ENCODE data around the gene PHC2.

PHC2 gene

DNA sequence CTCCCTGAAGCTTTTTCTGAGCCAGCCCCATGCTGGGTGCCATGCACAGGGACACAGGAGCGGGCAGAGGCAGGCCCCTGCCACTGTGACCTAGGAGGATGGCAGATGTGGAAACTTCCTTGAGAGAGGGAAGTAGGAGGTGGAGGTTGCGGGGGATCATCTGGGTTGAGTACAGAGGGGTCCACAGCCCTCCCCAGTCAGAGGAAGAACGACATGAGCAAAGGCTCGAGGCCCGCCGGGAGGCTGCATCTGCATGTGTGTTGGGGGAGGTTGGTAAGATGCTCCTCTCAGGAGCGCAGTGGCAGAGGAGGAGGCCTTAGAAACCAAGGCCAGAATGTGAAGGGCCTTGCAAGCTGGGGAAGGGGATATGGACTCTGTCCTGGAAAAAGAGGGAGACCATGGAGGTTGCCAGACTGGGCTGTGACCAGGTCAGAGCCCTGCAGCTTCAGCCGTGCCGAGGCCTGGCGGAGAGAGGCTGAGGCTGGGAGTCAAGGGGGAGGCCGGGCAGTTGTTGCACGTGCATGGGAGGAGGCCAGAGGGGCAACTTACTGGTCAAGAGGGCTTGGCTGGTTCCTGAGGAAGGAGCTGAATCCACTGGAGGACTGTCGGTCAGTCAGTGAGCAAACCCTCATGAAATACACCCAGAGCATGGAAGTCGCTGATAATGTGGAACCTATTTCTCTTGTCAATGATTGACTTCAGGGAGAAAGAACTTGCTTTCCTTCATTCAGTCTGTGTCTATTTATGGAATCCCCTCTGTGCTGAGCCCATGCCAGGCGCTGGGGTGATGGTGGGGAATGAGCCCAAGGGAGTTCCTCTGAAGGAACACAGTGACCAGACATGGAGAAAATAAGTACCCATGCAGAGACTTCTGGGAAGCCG lies 141.7 kb downstream of the PHC2 start:
- DNase-seq = no peak

DNA sequence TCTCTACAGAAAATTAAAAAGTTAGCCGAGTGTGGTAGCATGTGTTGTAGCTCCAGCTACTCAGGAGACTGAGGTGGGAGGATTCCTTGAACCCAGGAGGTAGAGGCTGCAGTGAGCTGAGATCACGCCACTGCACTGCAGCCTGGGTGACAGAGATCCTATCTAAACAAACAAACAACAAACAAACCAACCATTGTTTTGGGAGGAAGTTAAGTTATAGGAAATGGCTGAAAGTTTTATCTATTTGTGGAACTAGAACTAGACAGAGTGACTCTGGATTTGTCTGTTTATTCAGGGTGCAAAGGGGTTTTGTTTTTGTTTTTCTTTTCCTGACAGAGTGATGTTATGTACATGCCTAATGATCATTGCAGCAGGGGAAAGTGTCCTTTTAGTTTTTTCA lies 143.6 kb downstream of the PHC2 start:
- DNase-seq = no peak

DNA sequence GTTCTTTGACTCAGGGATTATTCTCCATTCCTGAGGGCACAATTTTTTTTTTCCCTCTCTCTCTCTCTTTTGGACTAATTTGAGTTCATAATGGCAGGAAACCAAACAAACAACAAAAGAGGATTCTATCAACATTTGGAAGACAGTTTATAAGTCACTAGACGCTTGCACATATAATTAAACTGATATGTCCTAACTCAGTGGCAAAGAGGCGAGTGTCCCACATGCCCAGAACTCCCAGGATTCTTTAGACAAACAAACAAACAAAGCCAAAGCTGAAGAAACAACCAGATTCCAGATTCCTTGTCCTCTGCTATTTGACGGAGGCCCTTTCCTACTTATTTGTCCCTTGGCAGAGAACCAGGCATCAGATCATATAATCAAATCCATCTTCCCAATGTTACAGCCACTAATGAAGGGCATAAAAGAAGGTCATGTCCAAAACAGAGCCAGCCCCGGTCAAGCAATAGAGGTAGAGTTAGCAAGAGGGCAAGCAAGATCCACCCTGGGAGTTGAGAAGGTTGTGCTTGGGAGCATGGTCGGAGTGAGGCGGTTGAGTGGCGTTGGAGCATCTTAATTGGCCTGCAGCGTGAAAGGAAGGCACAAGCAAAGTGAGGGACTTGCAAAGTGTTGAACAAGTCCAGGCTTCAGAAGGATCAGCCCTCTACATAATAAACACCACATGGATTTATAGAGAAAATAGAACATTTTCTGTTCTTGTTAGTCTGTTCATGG lies 144.3 kb downstream of the PHC2 start:
- no peak for DNase-seq

DNA sequence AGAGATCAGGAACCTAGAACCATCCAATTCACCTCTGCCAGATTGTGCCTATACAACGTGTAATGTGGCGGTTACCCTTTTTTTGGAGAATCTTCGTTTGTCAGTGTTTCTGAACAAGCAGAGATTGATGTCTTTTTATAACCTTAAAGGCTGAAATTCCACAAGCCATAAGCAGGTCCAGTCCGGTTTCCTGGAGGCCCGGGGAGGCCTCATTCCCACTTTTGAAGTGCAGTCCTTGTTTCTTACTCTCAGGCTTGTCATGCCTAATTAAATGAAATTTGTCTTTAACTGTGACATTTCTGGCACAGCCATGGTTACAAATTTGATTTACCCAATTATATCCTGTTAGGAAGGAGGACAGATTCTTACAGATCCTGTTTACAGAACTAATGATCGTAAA lies 146.8 kb downstream of the PHC2 start:
- no peak for DNase-seq

DNA sequence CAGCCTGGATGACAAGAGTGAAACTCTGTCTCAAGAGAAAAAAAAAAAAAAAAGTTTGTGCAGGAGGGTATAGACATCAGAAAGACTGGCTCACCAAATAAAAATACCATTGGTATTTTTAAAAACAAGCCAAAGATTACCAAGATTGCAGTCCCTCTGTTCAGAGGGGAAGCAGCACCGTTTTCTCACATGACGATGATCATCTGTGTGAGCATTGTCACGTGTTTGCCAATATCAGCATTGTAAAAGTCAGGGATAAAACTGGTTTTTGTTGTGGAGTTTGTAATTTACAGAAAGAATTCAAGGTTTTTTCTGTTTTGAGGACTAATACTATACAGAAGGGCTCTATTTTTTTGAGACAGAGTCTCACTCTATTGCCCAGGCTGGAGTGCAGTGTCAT lies 148.1 kb downstream of the PHC2 start:
- DNase-seq = no peak

DNA sequence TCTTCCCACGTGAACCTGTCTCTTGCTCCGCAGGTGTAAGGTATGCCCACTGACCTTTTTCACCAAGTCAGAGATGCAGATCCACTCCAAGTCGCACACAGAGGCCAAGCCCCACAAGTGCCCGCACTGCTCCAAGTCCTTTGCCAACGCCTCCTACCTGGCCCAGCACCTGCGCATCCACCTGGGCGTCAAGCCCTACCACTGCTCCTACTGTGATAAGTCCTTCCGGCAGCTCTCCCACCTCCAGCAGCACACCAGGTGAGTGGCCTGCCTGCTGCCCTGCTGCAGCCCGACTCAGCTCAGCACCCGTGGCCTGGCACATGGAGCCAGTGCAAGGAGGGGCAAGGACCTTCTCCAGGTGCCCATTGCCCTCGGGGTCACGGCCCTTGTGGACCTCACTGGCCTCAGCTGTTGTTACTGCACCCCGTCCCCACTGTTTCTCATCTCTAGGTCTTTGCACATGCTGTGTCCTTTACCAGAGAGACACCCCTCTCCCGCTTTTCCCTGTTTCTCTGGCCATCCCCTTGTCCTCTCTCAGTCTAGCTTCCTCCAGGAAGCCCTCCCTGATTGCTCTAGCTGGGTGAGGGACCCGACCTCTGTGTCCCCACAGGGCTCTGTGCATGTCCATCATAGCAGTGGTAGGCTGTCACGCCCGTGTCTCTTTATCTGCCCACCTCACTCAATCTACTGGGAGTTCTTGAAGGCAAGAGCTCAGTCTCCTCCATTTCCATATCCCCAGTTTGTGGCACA lies 149.2 kb downstream of the PHC2 start:
- DNase-seq = no peak

DNA sequence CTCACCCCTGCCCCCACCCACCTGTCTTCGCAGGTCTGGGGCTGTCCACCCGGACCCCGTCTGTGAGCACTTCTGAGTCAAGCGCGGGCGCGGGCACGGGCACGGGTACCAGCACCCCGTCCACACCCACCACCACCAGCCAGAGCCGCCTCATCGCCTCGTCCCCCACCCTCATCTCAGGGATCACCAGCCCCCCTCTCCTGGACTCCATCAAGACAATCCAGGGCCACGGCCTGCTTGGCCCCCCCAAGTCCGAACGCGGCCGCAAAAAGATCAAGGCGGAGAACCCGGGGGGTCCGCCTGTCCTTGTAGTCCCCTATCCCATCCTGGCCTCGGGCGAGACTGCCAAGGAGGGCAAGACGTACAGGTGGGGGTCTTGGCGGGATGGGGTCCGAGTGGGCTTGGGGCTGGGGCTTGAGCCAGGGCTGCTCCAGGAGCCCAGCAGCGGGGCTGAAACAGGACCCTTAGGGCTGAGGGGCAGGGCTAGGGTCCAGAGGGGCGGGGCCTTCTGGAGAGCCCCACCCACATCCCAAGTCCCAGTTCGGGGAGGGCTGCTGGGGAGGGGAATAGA lies 150.7 kb downstream of the PHC2 start:
- DNase-seq = no peak

DNA sequence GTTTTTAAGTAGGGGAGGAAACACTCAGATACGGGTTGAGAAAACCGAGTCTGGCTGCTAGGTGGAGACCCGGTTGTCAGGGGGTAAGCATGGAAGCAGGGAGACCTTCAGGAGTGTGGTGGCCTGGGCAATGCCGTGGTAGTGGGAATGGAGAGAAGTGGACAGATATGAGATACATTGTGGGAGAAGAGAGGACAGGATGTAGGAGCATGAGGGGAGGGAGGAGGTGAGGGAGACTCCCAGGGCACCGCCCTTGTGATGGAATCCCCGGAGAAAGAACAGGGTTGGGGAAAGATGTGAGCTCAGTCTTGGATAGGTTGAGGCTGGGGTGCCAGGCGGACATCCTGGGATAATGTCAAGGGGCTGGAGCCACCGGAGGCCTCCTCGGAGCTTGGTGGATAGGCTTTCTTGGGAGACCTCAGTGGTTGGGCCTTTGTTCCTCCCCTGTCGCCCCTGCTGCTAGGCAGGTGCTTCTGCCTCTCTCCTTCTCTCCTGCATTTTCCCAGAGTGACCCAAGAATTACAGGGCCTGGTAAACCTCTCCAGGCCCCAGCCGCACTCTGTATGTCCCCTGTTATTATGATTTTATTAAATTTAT lies 153.3 kb downstream of the PHC2 start:
- no peak for DNase-seq

DNA sequence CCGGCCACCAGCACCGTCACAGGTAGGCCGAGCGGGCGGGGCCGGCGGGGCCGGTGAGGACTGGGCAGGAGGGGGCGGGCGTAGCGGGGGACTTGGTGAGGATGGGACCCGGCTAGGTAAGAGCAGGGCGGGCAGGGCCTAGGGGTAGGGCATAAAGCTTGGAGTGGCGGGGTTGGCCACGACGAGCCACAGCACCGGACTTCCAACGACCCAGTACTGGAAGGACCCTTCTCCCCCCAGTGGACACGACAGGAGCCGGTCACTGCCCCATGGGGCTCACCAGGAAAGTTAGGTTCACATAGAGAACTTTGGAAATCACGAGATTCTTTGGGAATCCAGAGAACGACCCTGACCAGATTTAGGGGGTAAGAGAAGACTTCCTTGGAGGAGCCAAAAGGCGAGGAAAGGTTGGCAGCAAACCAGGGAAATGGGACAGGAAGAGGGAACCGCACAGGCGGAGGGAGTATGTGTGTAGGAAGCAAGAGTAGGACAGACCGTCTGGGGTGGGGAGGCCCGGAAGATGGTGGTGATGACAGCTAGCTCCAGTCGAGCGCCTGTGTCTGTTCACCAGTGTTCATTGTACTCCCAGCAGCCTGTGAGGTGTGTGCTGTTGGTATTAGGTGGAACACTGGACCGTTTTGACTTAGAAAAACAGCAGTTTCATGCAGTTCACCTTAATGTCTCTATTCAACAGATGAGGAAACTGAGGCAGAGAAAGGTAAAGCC lies 154.2 kb downstream of the PHC2 start:
- no peak for DNase-seq

DNA sequence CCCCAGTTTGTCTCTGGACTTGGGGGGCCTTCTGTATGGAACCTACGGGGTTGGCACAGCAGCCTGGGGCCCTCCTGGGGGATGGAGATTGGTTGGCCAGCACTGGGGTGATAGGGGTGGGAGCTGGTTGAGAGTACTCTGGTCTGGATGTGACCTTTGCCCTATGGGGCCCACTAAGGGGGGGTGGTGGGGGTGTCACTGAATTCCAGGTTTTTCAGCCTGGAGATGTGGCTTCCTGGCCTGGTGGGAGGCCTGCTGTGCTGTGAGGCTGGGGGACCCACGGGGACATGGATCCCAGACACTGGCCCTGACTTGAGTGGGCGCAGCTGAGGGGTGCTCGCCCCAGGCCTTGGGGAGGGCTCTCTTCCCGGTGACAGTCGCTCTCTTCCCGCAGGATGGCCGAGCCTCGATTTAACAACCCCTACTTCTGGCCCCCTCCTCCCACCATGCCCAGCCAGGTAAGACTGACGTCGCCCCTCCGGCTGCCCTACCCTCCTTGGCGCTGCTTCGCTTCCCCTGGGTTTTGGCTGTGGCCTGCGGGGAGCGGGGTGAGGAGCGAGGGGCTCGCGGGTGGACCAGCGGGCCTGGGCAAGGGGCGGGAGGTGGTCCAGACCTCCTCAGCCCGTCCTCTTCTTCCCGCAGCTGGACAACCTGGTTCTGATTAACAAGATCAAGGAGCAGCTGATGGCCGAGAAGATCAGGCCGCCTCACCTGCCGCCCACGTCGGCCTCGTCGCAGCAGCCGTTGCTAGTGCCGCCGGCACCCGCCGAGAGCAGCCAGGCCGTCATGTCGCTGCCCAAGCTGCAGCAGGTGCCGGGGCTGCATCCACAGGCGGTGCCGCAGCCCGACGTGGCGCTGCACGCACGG lies 155.0 kb downstream of the PHC2 start:
- no peak for DNase-seq

DNA sequence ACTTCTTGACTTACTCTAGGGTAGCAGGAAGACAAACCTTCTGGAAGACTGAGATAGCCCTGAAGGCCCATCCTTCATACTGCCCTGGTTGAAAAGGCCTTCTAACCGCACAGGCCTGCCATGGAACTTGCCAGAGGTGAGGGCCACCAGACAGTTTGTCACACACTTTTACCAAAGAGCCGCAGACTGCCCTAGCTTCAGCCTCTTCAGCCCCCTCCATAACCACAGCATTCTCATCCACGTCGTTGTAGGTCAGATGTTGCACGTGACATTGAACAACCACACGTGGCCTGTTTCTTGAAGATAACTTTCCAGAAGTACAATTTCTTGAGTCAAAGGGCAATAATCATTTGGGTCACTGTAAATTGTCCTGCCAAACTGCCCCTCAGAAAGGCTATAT lies 155.7 kb downstream of the PHC2 start:
- no peak for DNase-seq

DNA sequence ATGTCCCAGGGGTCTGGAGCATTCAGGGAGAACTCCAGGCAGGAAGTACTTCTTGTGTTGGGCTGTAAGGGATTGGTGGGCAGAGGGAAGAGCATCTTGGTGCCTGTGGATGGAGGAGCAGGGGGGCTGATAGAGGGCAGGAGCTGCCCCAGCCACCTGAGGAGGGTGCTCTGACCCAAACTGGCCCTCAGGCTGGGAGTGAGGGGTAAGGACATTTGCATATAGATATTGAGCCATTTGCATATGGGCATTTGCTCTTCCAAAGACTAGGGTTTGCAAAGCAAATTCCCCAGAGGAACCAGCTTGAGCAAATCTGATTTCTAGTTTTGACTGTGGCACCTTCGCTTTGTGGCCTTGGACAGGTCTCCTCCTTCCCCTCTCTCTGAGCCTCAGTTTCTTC lies 156.4 kb downstream of the PHC2 start:
- DNase-seq = peak; percentile 60

DNA sequence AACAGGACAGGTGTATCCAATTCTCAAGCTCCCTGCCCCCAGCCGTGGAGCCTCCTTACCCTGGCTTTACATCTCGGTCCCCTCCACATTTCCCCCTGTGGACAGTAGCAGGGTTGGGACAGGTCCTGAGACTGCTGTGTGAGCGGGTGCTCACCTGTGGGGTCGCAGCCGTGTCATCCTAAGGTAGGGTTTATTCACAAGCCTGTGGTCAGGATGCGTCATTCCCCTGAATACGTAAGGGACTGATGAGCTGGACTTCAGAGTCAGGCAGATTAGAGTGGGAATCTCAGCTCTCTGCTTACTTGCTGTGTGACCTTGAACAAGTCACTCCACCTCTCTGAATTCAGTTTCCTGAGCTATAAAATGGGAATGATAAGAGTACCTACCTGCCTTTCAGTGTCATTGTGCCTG lies 156.9 kb downstream of the PHC2 start:
- DNase-seq = no peak

All from NCI-H526 treated with DMSO at 0.1 percent for 48 hours (cell line).